Purkinje cell (primary cell): ENCODE results near the gene CCNB2. TPM values are rescaled to one million over a fixed set of nuclear protein-coding genes. Genes with fewer than 3 reads are reported as not detected.

Experiments
- polyA plus RNA-seq: library from polyadenylated mRNA; unstranded; fragments of >200 nt; fragmentation: Nextera tagmentation; gene quantifications from 2 replicates; pipeline ENCODE4 v1.2.1, GENCODE V29; 2014

CCNB2 gene
- 1.4 TPM in 1 of 2 replicates, not detected in the other for polyA plus RNA-seq

DNA sequence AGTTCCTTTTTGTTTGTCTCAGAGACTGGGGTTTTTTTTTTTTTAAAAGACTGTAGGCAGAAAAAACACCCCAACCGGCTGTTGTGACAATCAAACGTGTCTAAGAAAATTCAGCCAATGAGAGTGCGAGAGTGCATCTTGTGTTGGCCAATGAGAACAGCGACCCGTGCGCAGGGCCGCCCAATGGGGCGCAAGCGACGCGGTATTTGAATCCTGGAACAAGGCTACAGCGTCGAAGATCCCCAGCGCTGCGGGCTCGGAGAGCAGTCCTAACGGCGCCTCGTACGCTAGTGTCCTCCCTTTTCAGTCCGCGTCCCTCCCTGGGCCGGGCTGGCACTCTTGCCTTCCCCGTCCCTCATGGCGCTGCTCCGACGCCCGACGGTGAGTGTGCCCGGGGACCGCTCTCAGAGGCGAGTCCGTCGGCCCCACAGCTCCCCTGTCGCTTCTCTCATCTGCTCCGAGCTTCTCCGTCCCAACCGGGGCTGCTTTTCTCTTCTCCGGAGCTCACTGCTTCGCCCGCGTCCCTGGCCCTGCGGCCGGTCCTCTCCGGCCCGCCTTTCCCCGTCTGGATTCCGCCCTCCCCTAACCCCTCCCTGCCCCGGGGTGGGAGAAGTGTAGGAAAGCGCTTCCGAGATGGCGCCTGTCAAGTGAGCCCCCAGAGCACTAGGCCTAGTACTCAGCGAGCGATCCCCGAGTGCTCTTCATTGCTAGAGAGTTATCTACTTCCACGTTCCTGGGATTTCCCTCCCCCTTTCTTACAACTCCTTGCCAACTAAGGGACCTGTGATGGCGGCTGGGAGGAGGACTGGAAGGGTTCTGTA lies at the start of gene CCNB2:
Gene CCNB2 (plus strand): TSS at position 235 of the 821 bp plus-strand sequence. CDS start 123 bp downstream, at position 358.

Other genes starting within 250 kb of the CCNB2 start
- gene SLTM, start 171.5 kb upstream of the CCNB2 start, polyA plus RNA-seq, result 64.8 and 85.0 TPM in 2 replicates
- 19.6 and 33.2 TPM in 2 replicates for gene RNF111, start 117.5 kb upstream of the CCNB2 start, polyA plus RNA-seq
- not detected in 2 replicates for gene LDHAL6B, start 101.7 kb downstream of the CCNB2 start, polyA plus RNA-seq